Measurements from ENCODE around the gene LDLRAD2.

DNA sequence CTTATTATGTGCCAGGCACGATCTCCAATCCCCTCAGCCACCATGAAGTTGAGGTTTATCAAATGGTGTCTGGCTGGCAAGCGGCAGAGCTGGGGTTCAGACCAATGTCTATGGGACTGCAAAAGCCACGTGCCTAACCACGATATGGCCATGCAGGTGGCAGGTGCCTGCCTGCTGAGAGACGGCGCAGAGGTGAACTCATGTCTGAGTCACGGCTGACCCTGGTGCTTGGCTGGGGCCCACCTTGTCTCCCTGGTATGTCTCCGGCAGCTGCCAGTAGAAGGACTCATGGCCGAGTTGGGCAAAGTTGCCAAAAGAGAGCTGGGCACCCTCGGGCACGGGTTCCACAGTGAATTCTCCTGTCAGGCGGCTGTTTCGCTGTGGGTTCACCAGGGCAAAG, 59.9 kb downstream of the LDLRAD2 start:
- TF ChIP-seq POLR2A (IDR thresholded peaks at IDR 0.05; ENCODE audit: low read depth, low read length) (no peak), BHLHE40 (IDR thresholded peaks at IDR 0.05; ENCODE audit: low read depth, low read length) (no peak), CEBPB (IDR thresholded peaks at IDR 0.05; ENCODE audit: low read depth, low read length) (no peak), MAFK (IDR thresholded peaks at IDR 0.05; ENCODE audit: low read depth, low read length) (no peak), RFX5 (IDR thresholded peaks at IDR 0.05; ENCODE audit: low read depth, low read length) (no peak), MAZ (IDR thresholded peaks at IDR 0.05; ENCODE audit: borderline replicate concordance, low read depth, low read length) (no peak), RCOR1 (IDR thresholded peaks at IDR 0.05; ENCODE audit: insufficient replicate concordance, low read length) (no peak)
- TF ChIP-seq, protein P1, sequence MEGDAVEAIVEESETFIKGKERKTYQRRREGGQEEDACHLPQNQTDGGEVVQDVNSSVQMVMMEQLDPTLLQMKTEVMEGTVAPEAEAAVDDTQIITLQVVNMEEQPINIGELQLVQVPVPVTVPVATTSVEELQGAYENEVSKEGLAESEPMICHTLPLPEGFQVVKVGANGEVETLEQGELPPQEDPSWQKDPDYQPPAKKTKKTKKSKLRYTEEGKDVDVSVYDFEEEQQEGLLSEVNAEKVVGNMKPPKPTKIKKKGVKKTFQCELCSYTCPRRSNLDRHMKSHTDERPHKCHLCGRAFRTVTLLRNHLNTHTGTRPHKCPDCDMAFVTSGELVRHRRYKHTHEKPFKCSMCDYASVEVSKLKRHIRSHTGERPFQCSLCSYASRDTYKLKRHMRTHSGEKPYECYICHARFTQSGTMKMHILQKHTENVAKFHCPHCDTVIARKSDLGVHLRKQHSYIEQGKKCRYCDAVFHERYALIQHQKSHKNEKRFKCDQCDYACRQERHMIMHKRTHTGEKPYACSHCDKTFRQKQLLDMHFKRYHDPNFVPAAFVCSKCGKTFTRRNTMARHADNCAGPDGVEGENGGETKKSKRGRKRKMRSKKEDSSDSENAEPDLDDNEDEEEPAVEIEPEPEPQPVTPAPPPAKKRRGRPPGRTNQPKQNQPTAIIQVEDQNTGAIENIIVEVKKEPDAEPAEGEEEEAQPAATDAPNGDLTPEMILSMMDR (conservative IDR thresholded peaks at IDR 0.05; ENCODE audit: low read depth, low read length) = no peak
- TF ChIP-seq, protein P2, sequence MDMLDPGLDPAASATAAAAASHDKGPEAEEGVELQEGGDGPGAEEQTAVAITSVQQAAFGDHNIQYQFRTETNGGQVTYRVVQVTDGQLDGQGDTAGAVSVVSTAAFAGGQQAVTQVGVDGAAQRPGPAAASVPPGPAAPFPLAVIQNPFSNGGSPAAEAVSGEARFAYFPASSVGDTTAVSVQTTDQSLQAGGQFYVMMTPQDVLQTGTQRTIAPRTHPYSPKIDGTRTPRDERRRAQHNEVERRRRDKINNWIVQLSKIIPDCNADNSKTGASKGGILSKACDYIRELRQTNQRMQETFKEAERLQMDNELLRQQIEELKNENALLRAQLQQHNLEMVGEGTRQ (IDR thresholded peaks at IDR 0.05; ENCODE audit: low read depth, low read length) = no peak
- TF ChIP-seq, protein P3, sequence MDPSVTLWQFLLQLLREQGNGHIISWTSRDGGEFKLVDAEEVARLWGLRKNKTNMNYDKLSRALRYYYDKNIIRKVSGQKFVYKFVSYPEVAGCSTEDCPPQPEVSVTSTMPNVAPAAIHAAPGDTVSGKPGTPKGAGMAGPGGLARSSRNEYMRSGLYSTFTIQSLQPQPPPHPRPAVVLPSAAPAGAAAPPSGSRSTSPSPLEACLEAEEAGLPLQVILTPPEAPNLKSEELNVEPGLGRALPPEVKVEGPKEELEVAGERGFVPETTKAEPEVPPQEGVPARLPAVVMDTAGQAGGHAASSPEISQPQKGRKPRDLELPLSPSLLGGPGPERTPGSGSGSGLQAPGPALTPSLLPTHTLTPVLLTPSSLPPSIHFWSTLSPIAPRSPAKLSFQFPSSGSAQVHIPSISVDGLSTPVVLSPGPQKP (IDR thresholded peaks at IDR 0.05; ENCODE audit: borderline replicate concordance, low read depth, low read length) = no peak

Data from IMR-90 (cell line).